Skeletal muscle tissue (tissue), 4 donors: ENCODE data around the gene COL20A1. TPM values are rescaled to one million over a fixed set of nuclear protein-coding genes. Genes with fewer than 3 reads are reported as not detected.

Experiments used
- H3K27ac ChIP-seq: one replicate; pipeline ENCODE4 v1.7.0; 2013; ENCODE audit warnings: mild to moderate bottlenecking, low read depth, low read length, inconsistent platforms
- H3K27me3 ChIP-seq, 3 donors: one replicate each; pipeline ENCODE4 v1.7.0; 2013; ENCODE audit warnings: low read length in 3 of 3; ENCODE audit not compliant: control insufficient read depth in 3 of 3, insufficient read depth in 3 of 3
- H3K36me3 ChIP-seq, 3 donors: one replicate each; pipeline ENCODE4 v1.7.0; 2013; ENCODE audit warnings: low read length in 3 of 3; ENCODE audit not compliant: control insufficient read depth in 3 of 3, insufficient read depth in 3 of 3
- H3K4me1 ChIP-seq, 3 donors: one replicate each; pipeline ENCODE4 v1.7.0; 2013; ENCODE audit warnings: low read length in 3 of 3, mild to moderate bottlenecking in 3 of 3; ENCODE audit not compliant: control insufficient read depth in 3 of 3, insufficient read depth in 3 of 3
- H3K4me3 ChIP-seq, 3 donors: one replicate each; pipeline ENCODE4 v1.7.0; 2013; ENCODE audit warnings: low read length in 3 of 3
- H3K9ac ChIP-seq, 3 donors: one replicate each; pipeline ENCODE4 v1.7.0; 2013; ENCODE audit warnings: low read length in 3 of 3, mild to moderate bottlenecking in 3 of 3, moderate library complexity in 2 of 3, low read depth in 1 of 3
- H3K9me3 ChIP-seq, 3 donors: one replicate each; pipeline ENCODE4 v1.7.0; 2013; ENCODE audit warnings: low read length in 3 of 3; ENCODE audit not compliant: control insufficient read depth in 3 of 3
- total RNA-seq: library from RNA; depleted of rRNA; stranded (reverse); fragments of >200 nt; gene quantifications from one replicate; pipeline ENCODE4 v1.2.3, GENCODE V29; 2014
- donor health status: Osteomylitis.

Gene COL20A1
- total RNA-seq, 1 donor from 2014 or later, result 2.6 TPM

DNA sequence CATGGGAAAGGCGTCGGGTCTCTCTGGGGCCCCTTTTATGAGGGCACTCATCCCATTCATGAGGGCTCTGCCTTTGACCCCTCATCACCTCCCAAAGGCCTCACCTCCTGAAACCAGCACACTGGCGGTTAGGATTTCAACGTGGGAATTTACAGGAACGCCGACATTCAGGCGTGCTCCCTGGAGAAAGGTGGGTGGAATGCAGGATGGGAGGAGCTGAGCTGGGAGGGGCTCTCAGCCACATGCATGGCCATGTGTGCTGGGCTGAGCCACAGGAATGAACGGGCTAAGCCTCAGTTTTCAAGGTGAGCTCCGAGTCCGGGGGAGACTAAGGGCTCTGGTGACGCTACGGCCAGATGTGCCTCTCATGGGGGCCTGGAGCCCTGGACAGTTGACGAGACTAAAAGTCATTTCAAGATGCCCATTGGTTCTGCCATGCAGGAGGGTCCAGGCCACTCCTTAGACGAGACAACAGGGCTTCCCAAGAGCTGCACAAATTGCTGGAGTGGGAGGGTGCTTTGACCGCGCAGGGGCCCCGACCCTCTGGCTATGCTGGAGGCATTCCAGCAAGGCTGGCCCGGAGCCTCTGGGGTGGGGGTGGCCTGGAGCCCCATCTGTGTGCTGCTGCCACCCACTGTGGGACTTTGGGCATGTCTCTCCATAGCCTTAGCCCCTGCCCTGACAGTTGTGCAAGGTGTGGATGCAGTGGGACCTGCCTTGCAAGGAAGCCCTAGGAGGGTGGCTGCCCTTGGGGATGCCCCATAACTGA is 24.1 kb upstream of the COL20A1 start:
- Histone ChIP-seq H3K4me1 (peaks cover 14 to 42% (median 15%) of the 10 kb centered on the region in 3 donors), H3K9ac (no peak overlapping the region), H3K27ac (no peak overlapping the region), H3K4me3 (no peak overlapping the region), H3K36me3 (no peaks in the 10 kb centered on the region), H3K27me3 (peaks cover 44 to 58% (median 52%) of the 10 kb centered on the region in 3 donors), H3K9me3 (no peaks in the 10 kb centered on the region)

GRCh38 chr20:63269724-63270123 is 23.3 kb upstream of the COL20A1 start:
- H3K4me1 ChIP-seq, result peaks cover 21 to 50% (median 23%) of the 10 kb centered on the region in 3 donors
- H3K27ac ChIP-seq, result no peak overlapping the region
- H3K4me3 ChIP-seq, result no peak overlapping the region
- H3K9me3 ChIP-seq, result no peaks in the 10 kb centered on the region
- H3K27me3 ChIP-seq, result peaks cover 37 to 50% (median 44%) of the 10 kb centered on the region in 3 donors
- no peak overlapping the region for H3K9ac ChIP-seq
- no peaks in the 10 kb centered on the region for H3K36me3 ChIP-seq

DNA sequence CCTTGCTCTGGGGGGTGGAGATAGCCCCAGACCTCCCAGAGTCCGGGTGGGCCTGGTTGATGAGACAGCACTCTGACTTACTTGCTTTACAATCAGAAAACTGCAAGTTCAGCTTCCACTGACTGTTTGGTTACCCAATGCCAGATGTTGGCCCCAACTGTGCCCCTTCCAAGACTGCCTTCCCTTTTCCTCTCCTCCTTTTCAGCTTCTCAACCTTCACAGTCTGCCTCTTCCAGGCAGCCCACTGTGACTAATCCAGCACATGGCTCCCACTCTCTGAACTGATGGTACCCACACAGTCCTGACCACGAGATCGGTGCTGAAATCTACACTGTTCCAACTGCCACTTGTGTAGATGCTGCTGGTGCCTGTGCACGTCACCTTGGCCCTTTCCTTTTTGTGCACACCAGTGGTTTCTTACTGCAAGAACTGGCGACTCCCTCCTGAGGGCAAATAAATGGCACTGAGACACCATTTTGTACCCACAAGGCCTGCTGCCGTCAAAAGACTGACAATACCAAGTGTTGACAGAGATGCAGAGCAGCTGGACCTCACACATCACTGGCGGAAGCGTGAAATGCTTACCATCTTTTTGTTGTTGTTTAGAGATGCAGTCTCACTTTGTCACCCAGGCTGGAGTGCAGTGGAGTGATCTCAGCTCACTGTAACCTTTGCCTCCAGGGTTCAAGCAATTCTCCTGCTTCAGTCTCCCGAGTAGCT is 22.2 kb upstream of the COL20A1 start:
- no peaks in the 10 kb centered on the region for H3K9me3 ChIP-seq
- peaks cover 29 to 41% (median 35%) of the 10 kb centered on the region in 3 donors for H3K27me3 ChIP-seq
- H3K36me3 ChIP-seq, result peaks cover 0 to 2% (median 0%) of the 10 kb centered on the region in 3 donors
- H3K4me1 ChIP-seq, result peaks cover 22 to 50% (median 27%) of the 10 kb centered on the region in 3 donors
- no peak overlapping the region for H3K9ac ChIP-seq
- no peak overlapping the region for H3K27ac ChIP-seq
- no peak overlapping the region for H3K4me3 ChIP-seq

GRCh38 chr20:63272105-63273058 is 20.6 kb upstream of the COL20A1 start, which contains the start of gene ARFGAP1:
ARFGAP1 (plus strand) TSS chr20:63272813; CDS start chr20:63275581, 2,768 bp downstream.
- Histone ChIP-seq H3K4me3 (peak within 1 kb of the TSS; percentile 85 to 88 (median 86)), H3K4me1 (peaks cover 16 to 38% (median 22%) of the 10 kb centered on the region in 3 donors), H3K27ac (no peak within 1 kb of the TSS), H3K36me3 (peaks cover 7 to 18% (median 16%) of the 10 kb centered on the region in 3 donors), H3K9me3 (no peaks in the 10 kb centered on the region), H3K27me3 (peaks cover 23 to 28% (median 28%) of the 10 kb centered on the region in 3 donors), H3K9ac (peak within 1 kb of the TSS; percentile 83 to 86 (median 85))

DNA sequence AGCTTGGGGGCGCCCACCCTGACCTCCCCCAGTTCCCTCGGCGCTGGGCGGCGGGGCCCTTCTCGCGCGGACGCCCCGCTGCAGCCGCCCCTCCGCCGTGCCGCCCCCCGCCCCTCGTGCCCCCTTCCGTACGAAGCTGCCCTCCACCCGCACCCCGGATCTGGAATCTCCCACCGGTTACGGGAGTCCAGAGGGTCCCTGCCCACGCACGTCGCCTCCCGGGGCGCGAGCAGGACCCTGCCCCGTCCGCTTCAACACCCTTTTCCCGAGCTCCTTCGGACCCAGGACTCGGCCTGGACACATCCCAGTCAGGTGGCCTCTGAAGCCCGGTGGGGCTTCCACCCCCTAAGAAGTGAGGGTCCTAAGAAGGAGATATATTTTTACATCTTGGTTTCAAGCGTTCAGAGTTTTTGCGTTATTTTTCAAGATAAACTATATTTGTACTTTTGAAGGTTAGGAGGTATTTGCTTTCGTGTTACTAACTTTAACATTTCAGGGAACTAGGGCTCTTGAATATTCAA is 19.9 kb upstream of the COL20A1 start:
- H3K9ac ChIP-seq, result peak overlapping the region; percentile 83 to 86 (median 85)
- peaks cover 16 to 30% (median 22%) of the 10 kb centered on the region in 3 donors for H3K4me1 ChIP-seq
- H3K36me3 ChIP-seq, result peaks cover 14 to 23% (median 22%) of the 10 kb centered on the region in 3 donors
- no peak overlapping the region for H3K27ac ChIP-seq
- peak overlapping the region; percentile 85 to 88 (median 86) for H3K4me3 ChIP-seq
- no peaks in the 10 kb centered on the region for H3K9me3 ChIP-seq
- H3K27me3 ChIP-seq, result peaks cover 15 to 21% (median 21%) of the 10 kb centered on the region in 3 donors

DNA sequence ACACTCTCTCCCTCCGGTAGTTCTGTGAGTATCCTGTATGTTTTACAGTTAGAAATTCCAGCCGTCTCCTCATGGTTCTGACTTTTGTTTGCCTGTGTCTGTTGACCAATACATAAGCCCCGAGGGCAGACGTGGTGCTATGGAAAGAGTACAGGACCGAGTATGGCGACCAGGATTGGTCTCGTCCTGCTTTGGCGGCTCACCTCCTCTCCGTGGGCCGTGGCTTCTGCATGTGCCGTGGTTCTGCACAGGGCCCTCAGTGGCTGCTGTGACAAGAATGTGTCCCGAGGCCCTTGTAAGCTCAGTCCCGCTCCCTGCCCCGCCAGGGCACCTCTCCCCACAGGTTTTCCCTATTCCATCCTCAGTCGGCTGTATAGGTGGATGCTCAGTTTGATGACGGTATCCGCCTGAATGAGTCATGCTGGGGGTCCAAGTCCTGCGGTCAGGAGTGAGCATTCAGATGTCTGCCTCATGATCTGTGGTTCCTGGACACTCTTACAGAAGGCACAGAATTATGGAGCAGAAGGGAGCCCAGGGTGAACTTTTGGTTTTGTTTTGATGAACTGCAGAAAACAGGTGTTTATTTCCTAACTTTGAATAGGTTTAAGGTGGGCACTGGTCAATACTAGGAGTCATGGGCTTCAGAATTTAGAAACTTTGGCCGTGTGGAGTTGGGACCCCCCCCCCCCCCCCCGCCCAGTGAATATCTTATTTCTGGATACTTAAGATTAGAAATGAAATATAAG is 19.2 kb upstream of the COL20A1 start:
- H3K4me1 ChIP-seq, result peaks cover 16 to 24% (median 22%) of the 10 kb centered on the region in 3 donors
- no peak overlapping the region for H3K27ac ChIP-seq
- H3K4me3 ChIP-seq, result peak overlapping the region; percentile 85 to 88 (median 86)
- H3K9me3 ChIP-seq, result no peaks in the 10 kb centered on the region
- H3K9ac ChIP-seq, result peak overlapping the region; percentile 83 to 86 (median 85)
- H3K36me3 ChIP-seq, result peaks cover 21 to 29% (median 28%) of the 10 kb centered on the region in 3 donors
- H3K27me3 ChIP-seq, result peaks cover 9 to 14% (median 14%) of the 10 kb centered on the region in 3 donors

- Histone ChIP-seq H3K9me3 (no peaks in the 10 kb centered on the region), H3K9ac (peak overlapping the region in 1 of 3 donors; percentile 19), H3K27ac (no peak overlapping the region), H3K4me1 (peaks cover 16 to 22% (median 22%) of the 10 kb centered on the region in 3 donors), H3K36me3 (peaks cover 28 to 34% (median 32%) of the 10 kb centered on the region in 3 donors), H3K4me3 (peak overlapping the region in 1 of 3 donors; percentile 45), H3K27me3 (peaks cover 1 to 7% (median 6%) of the 10 kb centered on the region in 3 donors)
Measured at GRCh38 chr20:63274381-63275228, 18.4 kb upstream of the COL20A1 start.

- Histone ChIP-seq H3K4me3 (no peak overlapping the region), H3K4me1 (peaks cover 16 to 22% (median 22%) of the 10 kb centered on the region in 3 donors), H3K9me3 (no peaks in the 10 kb centered on the region), H3K9ac (no peak overlapping the region), H3K36me3 (peaks cover 34 to 45% (median 37%) of the 10 kb centered on the region in 3 donors), H3K27ac (no peak overlapping the region), H3K27me3 (no peaks in the 10 kb centered on the region)
Measured at GRCh38 chr20:63275825-63276224, 17.2 kb upstream of the COL20A1 start.
